ENCODE results near the gene NLGN1.
A peak's percentile ranks its signal among the peaks of the same experiment; 100 is the strongest.

NLGN1 gene

DNA sequence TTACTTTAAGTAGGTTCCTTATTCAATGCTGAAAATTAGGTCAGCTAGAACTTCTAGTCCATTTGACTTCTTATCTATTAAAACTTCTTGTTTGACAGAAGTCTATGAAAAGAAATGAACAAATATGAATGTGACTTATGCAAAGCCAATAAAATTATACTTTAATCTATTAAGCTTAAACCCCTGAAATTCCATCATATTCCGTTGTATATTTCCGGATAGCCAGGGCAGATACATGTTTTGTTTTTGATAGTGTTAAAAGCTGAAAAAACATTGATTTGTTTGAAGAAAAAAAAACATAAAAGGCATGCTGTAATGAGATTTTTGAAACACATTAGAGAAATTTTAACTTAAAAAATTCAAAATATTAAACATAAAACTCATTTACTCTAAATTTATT lies 794.4 kb downstream of the NLGN1 start:
- ATAC-seq: no peak
- TF ChIP-seq, protein P1, sequence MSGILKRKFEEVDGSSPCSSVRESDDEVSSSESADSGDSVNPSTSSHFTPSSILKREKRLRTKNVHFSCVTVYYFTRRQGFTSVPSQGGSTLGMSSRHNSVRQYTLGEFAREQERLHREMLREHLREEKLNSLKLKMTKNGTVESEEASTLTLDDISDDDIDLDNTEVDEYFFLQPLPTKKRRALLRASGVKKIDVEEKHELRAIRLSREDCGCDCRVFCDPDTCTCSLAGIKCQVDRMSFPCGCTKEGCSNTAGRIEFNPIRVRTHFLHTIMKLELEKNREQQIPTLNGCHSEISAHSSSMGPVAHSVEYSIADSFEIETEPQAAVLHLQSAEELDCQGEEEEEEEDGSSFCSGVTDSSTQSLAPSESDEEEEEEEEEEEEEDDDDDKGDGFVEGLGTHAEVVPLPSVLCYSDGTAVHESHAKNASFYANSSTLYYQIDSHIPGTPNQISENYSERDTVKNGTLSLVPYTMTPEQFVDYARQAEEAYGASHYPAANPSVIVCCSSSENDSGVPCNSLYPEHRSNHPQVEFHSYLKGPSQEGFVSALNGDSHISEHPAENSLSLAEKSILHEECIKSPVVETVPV (CRISPR knock-in tag; IDR thresholded peaks at IDR 0.05): no peak
- TF ChIP-seq ZNF565 (CRISPR knock-in tag; conservative IDR thresholded peaks at IDR 0.05; ENCODE audit: low read depth) (no peak), ZFP30 (CRISPR knock-in tag; IDR thresholded peaks at IDR 0.05) (no peak), ZNF8 (CRISPR knock-in tag; IDR thresholded peaks at IDR 0.05) (no peak), ISL1 (CRISPR knock-in tag; IDR thresholded peaks at IDR 0.05) (no peak)

DNA sequence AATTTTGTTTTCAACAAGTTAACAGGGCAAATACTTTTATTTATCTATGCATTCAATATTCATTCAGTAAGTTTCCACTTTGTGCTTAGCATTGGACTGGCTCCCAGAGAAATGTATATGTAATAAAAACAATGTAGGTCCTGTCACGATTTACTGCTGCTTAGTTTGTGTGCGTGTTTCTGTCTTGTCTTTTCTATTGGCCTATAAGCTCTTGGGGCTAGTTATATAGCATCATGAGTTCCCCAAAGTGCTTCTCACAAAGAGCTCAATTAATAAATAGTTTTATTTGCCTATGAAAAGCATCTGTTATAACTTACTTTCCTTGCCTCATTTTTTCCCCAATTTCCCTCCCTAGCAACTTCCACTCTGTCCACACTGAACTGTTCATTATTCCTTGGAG lies 794.9 kb downstream of the NLGN1 start:
- TF ChIP-seq PPARA (CRISPR knock-in tag; IDR thresholded peaks at IDR 0.05; ENCODE audit: borderline replicate concordance) (no peak), ISL1 (CRISPR knock-in tag; IDR thresholded peaks at IDR 0.05) (no peak), BACH2 (CRISPR knock-in tag; IDR thresholded peaks at IDR 0.05; ENCODE audit: borderline replicate concordance) (no peak)
- ATAC-seq: no peak

DNA sequence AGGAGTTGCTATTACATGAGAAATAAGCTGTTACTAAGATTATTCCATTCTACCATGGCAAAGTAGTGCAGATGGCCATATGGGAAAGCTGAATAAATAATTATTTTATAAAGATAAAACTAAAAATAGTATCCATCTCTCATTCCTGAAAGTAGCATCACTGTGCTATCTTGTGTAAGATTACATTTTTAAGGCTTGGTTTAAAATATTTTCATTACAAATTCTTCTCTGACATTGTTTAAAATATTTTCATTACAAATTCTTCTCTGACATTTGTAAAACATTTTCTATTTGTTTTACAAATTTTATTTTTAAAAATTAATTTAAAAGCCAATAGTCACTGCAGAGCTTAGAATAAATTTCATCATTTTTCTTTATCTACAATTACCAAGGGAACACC lies 796.1 kb downstream of the NLGN1 start:
- TF ChIP-seq, protein P2, sequence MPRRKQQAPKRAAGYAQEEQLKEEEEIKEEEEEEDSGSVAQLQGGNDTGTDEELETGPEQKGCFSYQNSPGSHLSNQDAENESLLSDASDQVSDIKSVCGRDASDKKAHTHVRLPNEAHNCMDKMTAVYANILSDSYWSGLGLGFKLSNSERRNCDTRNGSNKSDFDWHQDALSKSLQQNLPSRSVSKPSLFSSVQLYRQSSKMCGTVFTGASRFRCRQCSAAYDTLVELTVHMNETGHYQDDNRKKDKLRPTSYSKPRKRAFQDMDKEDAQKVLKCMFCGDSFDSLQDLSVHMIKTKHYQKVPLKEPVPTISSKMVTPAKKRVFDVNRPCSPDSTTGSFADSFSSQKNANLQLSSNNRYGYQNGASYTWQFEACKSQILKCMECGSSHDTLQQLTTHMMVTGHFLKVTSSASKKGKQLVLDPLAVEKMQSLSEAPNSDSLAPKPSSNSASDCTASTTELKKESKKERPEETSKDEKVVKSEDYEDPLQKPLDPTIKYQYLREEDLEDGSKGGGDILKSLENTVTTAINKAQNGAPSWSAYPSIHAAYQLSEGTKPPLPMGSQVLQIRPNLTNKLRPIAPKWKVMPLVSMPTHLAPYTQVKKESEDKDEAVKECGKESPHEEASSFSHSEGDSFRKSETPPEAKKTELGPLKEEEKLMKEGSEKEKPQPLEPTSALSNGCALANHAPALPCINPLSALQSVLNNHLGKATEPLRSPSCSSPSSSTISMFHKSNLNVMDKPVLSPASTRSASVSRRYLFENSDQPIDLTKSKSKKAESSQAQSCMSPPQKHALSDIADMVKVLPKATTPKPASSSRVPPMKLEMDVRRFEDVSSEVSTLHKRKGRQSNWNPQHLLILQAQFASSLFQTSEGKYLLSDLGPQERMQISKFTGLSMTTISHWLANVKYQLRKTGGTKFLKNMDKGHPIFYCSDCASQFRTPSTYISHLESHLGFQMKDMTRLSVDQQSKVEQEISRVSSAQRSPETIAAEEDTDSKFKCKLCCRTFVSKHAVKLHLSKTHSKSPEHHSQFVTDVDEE (CRISPR knock-in tag; IDR thresholded peaks at IDR 0.05): no peak
- TF ChIP-seq, protein P1 (CRISPR knock-in tag; IDR thresholded peaks at IDR 0.05): no peak
- peak; percentile 62 for TF ChIP-seq ISL1 (CRISPR knock-in tag; IDR thresholded peaks at IDR 0.05)
- TF ChIP-seq, protein P3, sequence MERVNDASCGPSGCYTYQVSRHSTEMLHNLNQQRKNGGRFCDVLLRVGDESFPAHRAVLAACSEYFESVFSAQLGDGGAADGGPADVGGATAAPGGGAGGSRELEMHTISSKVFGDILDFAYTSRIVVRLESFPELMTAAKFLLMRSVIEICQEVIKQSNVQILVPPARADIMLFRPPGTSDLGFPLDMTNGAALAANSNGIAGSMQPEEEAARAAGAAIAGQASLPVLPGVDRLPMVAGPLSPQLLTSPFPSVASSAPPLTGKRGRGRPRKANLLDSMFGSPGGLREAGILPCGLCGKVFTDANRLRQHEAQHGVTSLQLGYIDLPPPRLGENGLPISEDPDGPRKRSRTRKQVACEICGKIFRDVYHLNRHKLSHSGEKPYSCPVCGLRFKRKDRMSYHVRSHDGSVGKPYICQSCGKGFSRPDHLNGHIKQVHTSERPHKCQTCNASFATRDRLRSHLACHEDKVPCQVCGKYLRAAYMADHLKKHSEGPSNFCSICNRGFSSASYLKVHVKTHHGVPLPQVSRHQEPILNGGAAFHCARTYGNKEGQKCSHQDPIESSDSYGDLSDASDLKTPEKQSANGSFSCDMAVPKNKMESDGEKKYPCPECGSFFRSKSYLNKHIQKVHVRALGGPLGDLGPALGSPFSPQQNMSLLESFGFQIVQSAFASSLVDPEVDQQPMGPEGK (CRISPR knock-in tag; IDR thresholded peaks at IDR 0.05; ENCODE audit: borderline replicate concordance): no peak
- no peak for TF ChIP-seq CSDC2 (CRISPR knock-in tag; IDR thresholded peaks at IDR 0.05)
- ATAC-seq: no peak

DNA sequence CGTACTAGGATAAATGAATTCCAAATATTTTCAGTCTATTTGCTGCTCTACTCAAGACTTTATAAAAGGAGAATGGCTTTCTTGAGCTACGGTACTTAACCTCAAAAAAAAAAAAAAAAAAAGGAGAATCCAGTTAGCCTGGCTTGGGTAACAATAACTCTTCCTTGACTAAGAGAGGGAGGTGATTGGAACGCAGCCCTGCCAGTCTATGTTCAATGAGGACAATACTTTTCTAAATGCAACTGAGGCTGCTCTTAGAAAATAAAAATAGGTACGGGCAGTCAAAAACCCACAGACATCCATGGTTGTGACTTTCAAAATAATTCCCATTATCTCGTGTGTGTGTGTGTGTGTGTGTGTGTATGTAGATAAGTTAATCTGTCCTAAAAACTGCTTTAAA lies 799.9 kb downstream of the NLGN1 start:
- ATAC-seq: no peak
- no peak for TF ChIP-seq OSR1 (CRISPR knock-in tag; IDR thresholded peaks at IDR 0.05)
- no peak for TF ChIP-seq TOX (CRISPR knock-in tag; IDR thresholded peaks at IDR 0.05; ENCODE audit: borderline replicate concordance)
- TF ChIP-seq GLIS3 (CRISPR knock-in tag; IDR thresholded peaks at IDR 0.05): no peak
- TF ChIP-seq, protein P3 (CRISPR knock-in tag; IDR thresholded peaks at IDR 0.05; ENCODE audit: borderline replicate concordance): no peak

DNA sequence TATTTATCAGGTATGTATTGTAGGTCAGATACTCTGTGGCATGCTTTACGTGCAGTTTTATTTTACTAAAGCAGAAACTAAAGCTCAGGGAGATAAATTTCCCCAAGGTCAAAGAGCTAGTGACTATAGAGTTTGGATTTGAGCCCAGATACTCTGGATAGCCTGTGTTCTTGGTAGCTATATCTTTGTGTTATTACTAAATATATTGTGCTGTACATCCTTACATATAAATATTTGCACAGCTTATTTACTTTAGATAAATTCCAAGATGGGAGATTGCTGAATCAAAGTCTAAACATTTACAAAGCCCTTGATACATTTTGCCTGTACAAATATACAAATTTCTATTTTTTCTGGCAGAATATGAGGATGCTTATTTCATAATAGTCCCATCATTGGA lies 800.7 kb downstream of the NLGN1 start:
- no peak for TF ChIP-seq PPARA (CRISPR knock-in tag; IDR thresholded peaks at IDR 0.05; ENCODE audit: borderline replicate concordance)
- no peak for TF ChIP-seq ZC3H10 (CRISPR knock-in tag; IDR thresholded peaks at IDR 0.05)
- no peak for TF ChIP-seq ZNF565 (CRISPR knock-in tag; conservative IDR thresholded peaks at IDR 0.05; ENCODE audit: low read depth)
- TF ChIP-seq ARNTL (CRISPR knock-in tag; IDR thresholded peaks at IDR 0.05; ENCODE audit: borderline replicate concordance, low read depth): no peak
- no peak for TF ChIP-seq GLIS3 (CRISPR knock-in tag; IDR thresholded peaks at IDR 0.05)
- TF ChIP-seq BACH2 (CRISPR knock-in tag; IDR thresholded peaks at IDR 0.05; ENCODE audit: borderline replicate concordance): no peak
- no peak for ATAC-seq

Measured in SK-N-SH treated with all-trans-retinoic acid at 6 μM for 48 hours (cell line).